Upper lobe of left lung (tissue), 4 donors: ENCODE data around the gene ADAMTS7.
"Not testable (repeated sequence)": the region's sequence is repeated elsewhere in the genome, so short reads cannot be mapped to it uniquely, and the experiment has no call there.

Experiments
- CTCF ChIP-seq, 6 experiments: fragments of 450-650 bp in 4 of 6; fragments of 200-600 bp in 2 of 6; sonication (generic) in 2 of 6; IDR thresholded peaks; one replicate each; pipeline ENCODE4 v1.5.1; 2016 to 2019; ENCODE audit warnings: antibody characterized with exemption in 6 of 6
- EP300 ChIP-seq, 4 donors: sonication (generic); formaldehyde crosslinking; IDR thresholded peaks; one replicate each; pipeline ENCODE4 v1.5.1; 2017; ENCODE audit warnings: antibody characterized with exemption in 4 of 4, control low read depth in 2 of 4
- POLR2AphosphoS5 ChIP-seq, 2 donors: sonication (generic); formaldehyde crosslinking; IDR thresholded peaks; one replicate each; pipeline ENCODE4 v1.5.1; 2017; ENCODE audit warnings: antibody characterized with exemption in 2 of 2

GRCh38 chr15:78737931-78738558 lies 73.2 kb downstream of the ADAMTS7 start:
- TF ChIP-seq CTCF (IDR thresholded peaks at IDR 0.05): peak in 4 of 6 experiments; percentile 33 to 69 (median 52)
- TF ChIP-seq EP300, POLR2AphosphoS5 (IDR thresholded peaks at IDR 0.05): not testable (repeated sequence)
